ENCODE data around the gene SAP30BP. TPM values are rescaled to one million over a fixed set of nuclear protein-coding genes. Genes with fewer than 3 reads are reported as not detected.

SAP30BP gene
- total and polyA plus RNA-seq, 2 donors from 2014 or later = 62.9 to 95.1 TPM

- intact Hi-C loops (cut with DNase I) = no loop called here
- DNase-seq (peak in 1 of 5 donors; percentile 53), FAIRE-seq (no peak)
- Histone ChIP-seq H3K27ac (ENCODE audit: low read depth in 2 of 2, low read length in 2 of 2) (peak overlapping the region in 1 of 2 donors; percentile 29), H3K9ac (ENCODE audit: low read length in 3 of 3) (no peak overlapping the region), H3K27me3 (ENCODE audit: control insufficient read depth, insufficient read depth, low read length) (no peaks in the 10 kb centered on the region), H3K4me3 (ENCODE audit: low read length in 3 of 3) (no peak overlapping the region), H3K4me1 (ENCODE audit: control insufficient read depth in 2 of 3, insufficient read depth in 2 of 3, low read depth in 1 of 3, low read length in 3 of 3) (peaks cover 0 to 23% (median 17%) of the 10 kb centered on the region in 3 donors), H3K36me3 (ENCODE audit: control insufficient read depth in 2 of 3, insufficient read depth in 3 of 3, low read length in 3 of 3) (peaks cover 0 to 44% (median 29%) of the 10 kb centered on the region in 3 donors), H3K9me3 (ENCODE audit: control insufficient read depth in 2 of 3, insufficient read depth in 1 of 3, low read length in 3 of 3) (no peaks in the 10 kb centered on the region)
- no peak for TF ChIP-seq CTCF (IDR thresholded peaks at IDR 0.05; ENCODE audit: borderline replicate concordance, extremely low read depth, insufficient read depth)
Measured at GRCh38 chr17:75701288-75701687, 34.1 kb downstream of the SAP30BP start.

GRCh38 chr17:75703191-75703590 lies 36.1 kb downstream of the SAP30BP start:
- no peak overlapping the region for H3K27ac ChIP-seq (ENCODE audit: low read depth in 2 of 2, low read length in 2 of 2)
- H3K27me3 ChIP-seq (ENCODE audit: control insufficient read depth, insufficient read depth, low read length) = no peaks in the 10 kb centered on the region
- no peaks in the 10 kb centered on the region for H3K9me3 ChIP-seq (ENCODE audit: control insufficient read depth in 2 of 3, insufficient read depth in 1 of 3, low read length in 3 of 3)
- no peak for DNase-seq
- intact Hi-C loops (cut with DNase I) = no loop called here
- peaks cover 0 to 56% (median 37%) of the 10 kb centered on the region in 3 donors for H3K36me3 ChIP-seq (ENCODE audit: control insufficient read depth in 2 of 3, insufficient read depth in 3 of 3, low read length in 3 of 3)
- no peak for TF ChIP-seq CTCF (IDR thresholded peaks at IDR 0.05; ENCODE audit: borderline replicate concordance, extremely low read depth, insufficient read depth)
- no peak for FAIRE-seq
- H3K4me1 ChIP-seq (ENCODE audit: control insufficient read depth in 2 of 3, insufficient read depth in 2 of 3, low read depth in 1 of 3, low read length in 3 of 3) = peaks cover 0 to 11% (median 7%) of the 10 kb centered on the region in 3 donors
- H3K9ac ChIP-seq (ENCODE audit: low read length in 3 of 3) = no peak overlapping the region
- H3K4me3 ChIP-seq (ENCODE audit: low read length in 3 of 3) = no peak overlapping the region

- Histone ChIP-seq H3K4me1 (ENCODE audit: control insufficient read depth in 2 of 3, insufficient read depth in 2 of 3, low read depth in 1 of 3, low read length in 3 of 3) (peaks cover 0 to 7% (median 6%) of the 10 kb centered on the region in 3 donors), H3K9ac (ENCODE audit: low read length in 3 of 3) (no peak overlapping the region), H3K27me3 (ENCODE audit: control insufficient read depth, insufficient read depth, low read length) (no peaks in the 10 kb centered on the region), H3K9me3 (ENCODE audit: control insufficient read depth in 2 of 3, insufficient read depth in 1 of 3, low read length in 3 of 3) (no peaks in the 10 kb centered on the region), H3K27ac (ENCODE audit: low read depth in 2 of 2, low read length in 2 of 2) (no peak overlapping the region), H3K4me3 (ENCODE audit: low read length in 3 of 3) (no peak overlapping the region), H3K36me3 (ENCODE audit: control insufficient read depth in 2 of 3, insufficient read depth in 3 of 3, low read length in 3 of 3) (peaks cover 0 to 56% (median 37%) of the 10 kb centered on the region in 3 donors)
- FAIRE-seq (no peak), DNase-seq (no peak)
- no peak for TF ChIP-seq CTCF (IDR thresholded peaks at IDR 0.05; ENCODE audit: borderline replicate concordance, extremely low read depth, insufficient read depth)
- intact Hi-C loops (cut with DNase I) = no loop called here
Measured at GRCh38 chr17:75703591-75703990, 36.5 kb downstream of the SAP30BP start.

All from kidney (tissue), 14 donors.